Thyroid gland (tissue), 4 donors: ENCODE data around the gene AIF1L. TPM values are rescaled to one million over a fixed set of nuclear protein-coding genes. Genes with fewer than 3 reads are reported as not detected.

Source experiments
- DNase-seq, 2 donors: peaks; one replicate each; pipeline ENCODE4 v3.0.0-alpha.2; 2019
- H3K27ac ChIP-seq, 3 donors: fragments of 200-600 bp; sonication (generic); 1 replicate in 2 of 3; 2 replicates in 1 of 3; pipeline ENCODE4 v1.5.1; 2016 to 2019; ENCODE audit warnings: mild to moderate bottlenecking in 1 of 3, moderate library complexity in 1 of 3
- H3K27me3 ChIP-seq: fragments of 200-600 bp; sonication (generic); one replicate; pipeline ENCODE4 v1.5.1; 2019
- H3K36me3 ChIP-seq, 2 donors: fragments of 200-600 bp; sonication (generic); one replicate each; pipeline ENCODE4 v1.5.1; 2016 to 2019
- H3K4me1 ChIP-seq, 2 donors: fragments of 200-600 bp; sonication (generic); one replicate each; pipeline ENCODE4 v1.5.1; 2017 to 2019
- H3K4me3 ChIP-seq, 3 donors: fragments of 200-600 bp; sonication (generic); replicated peaks in 1 of 3; 1 replicate in 2 of 3; 2 replicates in 1 of 3; pipeline ENCODE4 v1.5.1; 2016; ENCODE audit warnings: mild to moderate bottlenecking in 1 of 3
- H3K9me3 ChIP-seq: fragments of 200-600 bp; sonication (generic); one replicate; pipeline ENCODE4 v1.5.1; 2017
- CTCF ChIP-seq, 6 experiments: fragments of 200-600 bp in 3 of 6; fragments of 450-650 bp in 3 of 6; sonication (generic) in 3 of 6; IDR thresholded peaks; one replicate each; pipeline ENCODE4 v1.5.1; 2016 to 2019; ENCODE audit warnings: antibody characterized with exemption in 6 of 6, mild to moderate bottlenecking in 2 of 6, inconsistent platforms in 1 of 6, moderate library complexity in 1 of 6
- POLR2A ChIP-seq, 2 donors: fragments of 450-650 bp; IDR thresholded peaks; one replicate each; pipeline ENCODE4 v1.6.1; 2017; ENCODE audit warnings: antibody characterized with exemption in 2 of 2, mild to moderate bottlenecking in 2 of 2, moderate library complexity in 1 of 2
- whole genome bisulfite sequencing, 2 donors: methylation state at CpG; one replicate each; pipeline ENCODE4 v1.1.5; 2017; 5-methylcytosine and 5-hydroxymethylcytosine counted together
- intact Hi-C: fragments of 100-400 bp; cut with DNase I; formaldehyde crosslinking; loops from one replicate; pipeline ENCODE4 v1.15.1; 2023
- total RNA-seq, 4 donors: library from RNA; depleted of rRNA; stranded (reverse); fragments of >200 nt; gene quantifications; one replicate each; pipeline ENCODE4 v1.2.3, GENCODE V29; 2016

Gene AIF1L
- total RNA-seq, 4 donors from 2014 or later, result 43.0 to 114 (median 87.9) TPM

- H3K4me1 ChIP-seq, result no peaks in the 10 kb centered on the region
- no peaks in the 10 kb centered on the region for H3K36me3 ChIP-seq
- DNase-seq, result no peak
- WGBS, 2 donors, result 72 to 81% methylated on average over 17 to 21 of the region's 21 CpGs
- no peak for TF ChIP-seq CTCF (IDR thresholded peaks at IDR 0.05)
- TF ChIP-seq POLR2A (IDR thresholded peaks at IDR 0.05), result no peak
- no peaks in the 10 kb centered on the region for H3K27me3 ChIP-seq
- no peaks in the 10 kb centered on the region for H3K9me3 ChIP-seq
- no peak overlapping the region for H3K27ac ChIP-seq
- no peak overlapping the region for H3K4me3 ChIP-seq
- intact Hi-C loops, result loop anchor here (5.0 to 10.0 kb wide), 3 partner anchors 185 to 348 kb away; no protein-coding TSS in a partner anchor
These were observed 46.3 kb upstream of the AIF1L start for GRCh38 chr9:131049829-131050715.

- Histone ChIP-seq H3K27me3 (no peaks in the 10 kb centered on the region), H3K27ac (no peak overlapping the region), H3K4me1 (no peaks in the 10 kb centered on the region), H3K36me3 (no peaks in the 10 kb centered on the region), H3K4me3 (no peak overlapping the region), H3K9me3 (no peaks in the 10 kb centered on the region)
- TF ChIP-seq POLR2A (IDR thresholded peaks at IDR 0.05) (no peak), CTCF (IDR thresholded peaks at IDR 0.05) (no peak)
- intact Hi-C loops, result loop anchor here (10.0 kb wide), 1 partner anchor 284 kb away; no protein-coding TSS in a partner anchor
- 89 to 91% methylated on average over 17 of the region's 17 CpGs for WGBS, 2 donors
- no peak for DNase-seq
These were observed 45.5 kb upstream of the AIF1L start for GRCh38 chr9:131050831-131051230.

GRCh38 chr9:131051592-131052517, 44.5 kb upstream of the AIF1L start:
- no peak overlapping the region for H3K4me3 ChIP-seq
- H3K27me3 ChIP-seq, result no peaks in the 10 kb centered on the region
- TF ChIP-seq POLR2A (IDR thresholded peaks at IDR 0.05) (no peak), CTCF (IDR thresholded peaks at IDR 0.05) (no peak)
- H3K36me3 ChIP-seq, result no peaks in the 10 kb centered on the region
- H3K9me3 ChIP-seq, result no peaks in the 10 kb centered on the region
- intact Hi-C loops, result loop anchor here (10.0 kb wide), 1 partner anchor 283 kb away; no protein-coding TSS in a partner anchor
- no peak overlapping the region for H3K27ac ChIP-seq
- H3K4me1 ChIP-seq, result no peaks in the 10 kb centered on the region
- 69 to 73% methylated on average over 25 of the region's 25 CpGs for WGBS, 2 donors
- peak in 1 of 2 donors; percentile 27 for DNase-seq

GRCh38 chr9:131053896-131054295, 42.4 kb upstream of the AIF1L start:
- no peak for TF ChIP-seq POLR2A (IDR thresholded peaks at IDR 0.05)
- TF ChIP-seq CTCF (IDR thresholded peaks at IDR 0.05), result no peak
- H3K4me3 ChIP-seq, result no peak overlapping the region
- H3K36me3 ChIP-seq, result no peaks in the 10 kb centered on the region
- no peak overlapping the region for H3K27ac ChIP-seq
- DNase-seq, result no peak
- no peaks in the 10 kb centered on the region for H3K27me3 ChIP-seq
- H3K4me1 ChIP-seq, result no peaks in the 10 kb centered on the region
- H3K9me3 ChIP-seq, result no peaks in the 10 kb centered on the region
- 88 to 93% methylated on average over 3 of the region's 3 CpGs for WGBS, 2 donors
- intact Hi-C loops, result loop anchor here (10.0 kb wide), 1 partner anchor 281 kb away; no protein-coding TSS in a partner anchor
